H9 (cell line): ENCODE data around the gene ZBTB20. TPM values are rescaled to one million over a fixed set of nuclear protein-coding genes. Genes with fewer than 3 reads are reported as not detected.

ENCODE experiments used
- DNase-seq: peaks from one replicate; pipeline ENCODE4 v3.0.0-alpha.2; 2017
- H2AFZ ChIP-seq: one replicate; pipeline ENCODE4 v1.6.1; 2013; ENCODE audit warnings: mild to moderate bottlenecking, low read length, control low read depth, moderate library complexity
- H2AK5ac ChIP-seq: 2 replicates; pipeline ENCODE4 v1.6.1; 2013; ENCODE audit warnings: low read length, control low read depth, mixed read lengths; ENCODE audit not compliant: insufficient read length
- H2BK120ac ChIP-seq: one replicate; pipeline ENCODE4 v1.6.1; 2013; ENCODE audit warnings: low read depth, mild to moderate bottlenecking, low read length, control low read depth, inconsistent platforms; ENCODE audit not compliant: poor library complexity, severe bottlenecking
- H2BK12ac ChIP-seq: 2 replicates; pipeline ENCODE4 v1.6.1; 2013; ENCODE audit warnings: low read length, control low read depth, mixed read lengths, low read depth; ENCODE audit not compliant: insufficient read length
- H2BK15ac ChIP-seq: 2 replicates; pipeline ENCODE4 v1.6.1; 2013; ENCODE audit warnings: low read depth, low read length, control low read depth
- H2BK20ac ChIP-seq: one replicate; pipeline ENCODE4 v1.6.1; 2013; ENCODE audit warnings: low read depth, mild to moderate bottlenecking, low read length, control low read depth, inconsistent platforms; ENCODE audit not compliant: poor library complexity, severe bottlenecking
- H2BK5ac ChIP-seq: 2 replicates; pipeline ENCODE4 v1.6.1; 2013; ENCODE audit warnings: low read length, control low read depth, mixed read lengths; ENCODE audit not compliant: insufficient read length
- H3K14ac ChIP-seq: 2 replicates; pipeline ENCODE4 v1.6.1; 2013; ENCODE audit warnings: low read length, control low read depth; ENCODE audit not compliant: insufficient read depth
- H3K18ac ChIP-seq: 2 replicates; pipeline ENCODE4 v1.6.1; 2013; ENCODE audit warnings: low read depth, mild to moderate bottlenecking, mixed read lengths, low read length, control low read depth; ENCODE audit not compliant: insufficient read length
- H3K23ac ChIP-seq: 2 replicates; pipeline ENCODE4 v1.6.1; 2013; ENCODE audit warnings: low read length, control low read depth, mixed read lengths, low read depth; ENCODE audit not compliant: insufficient read length
- H3K23me2 ChIP-seq: 2 replicates; pipeline ENCODE4 v1.6.1; 2013; ENCODE audit warnings: low read depth, mild to moderate bottlenecking, mixed read lengths, low read length, control low read depth; ENCODE audit not compliant: insufficient read length, poor library complexity, severe bottlenecking
- H3K27ac ChIP-seq: 2 replicates; pipeline ENCODE4 v1.5.1; 2013; ENCODE audit warnings: low read length, control low read depth, mixed read lengths, low read depth; ENCODE audit not compliant: insufficient read length
- H3K27me3 ChIP-seq: 2 replicates; pipeline ENCODE4 v1.6.1; 2013; ENCODE audit warnings: low read length, control low read depth, inconsistent platforms; ENCODE audit not compliant: insufficient read depth
- H3K4ac ChIP-seq: 2 replicates; pipeline ENCODE4 v1.6.1; 2013; ENCODE audit warnings: low read depth, mild to moderate bottlenecking, control low read depth, inconsistent platforms, low read length, moderate library complexity
- H3K4me1 ChIP-seq: 2 replicates; pipeline ENCODE4 v1.6.1; 2013; ENCODE audit warnings: low read length, control low read depth, inconsistent platforms; ENCODE audit not compliant: insufficient read depth
- H3K4me2 ChIP-seq: 2 replicates; pipeline ENCODE4 v1.6.1; 2013; ENCODE audit warnings: low read length, control low read depth, mixed read lengths; ENCODE audit not compliant: insufficient read length, insufficient read depth
- H3K56ac ChIP-seq: 2 replicates; pipeline ENCODE4 v1.6.1; 2013; ENCODE audit warnings: low read depth, mild to moderate bottlenecking, mixed read lengths, low read length, control low read depth; ENCODE audit not compliant: insufficient read length
- H3K79me1 ChIP-seq: 2 replicates; pipeline ENCODE4 v1.6.1; 2013; ENCODE audit warnings: low read depth, mild to moderate bottlenecking, moderate library complexity, low read length, control low read depth, inconsistent platforms; ENCODE audit not compliant: insufficient read depth, poor library complexity, severe bottlenecking
- H3K79me2 ChIP-seq: 2 replicates; pipeline ENCODE4 v1.6.1; 2013; ENCODE audit warnings: low read length, control low read depth, inconsistent platforms; ENCODE audit not compliant: insufficient read depth
- H3K9ac ChIP-seq: 2 replicates; pipeline ENCODE4 v1.6.1; 2013; ENCODE audit warnings: low read length, control low read depth, mixed read lengths; ENCODE audit not compliant: insufficient read length; ENCODE audit errors: extremely low read depth
- H3K9me3 ChIP-seq: one replicate; pipeline ENCODE4 v1.6.1; 2013; ENCODE audit warnings: low read depth, low read length, inconsistent platforms; ENCODE audit not compliant: control insufficient read depth
- H3T11ph ChIP-seq: one replicate; pipeline ENCODE4 v1.6.1; 2013; ENCODE audit warnings: mild to moderate bottlenecking, low read length, control low read depth, inconsistent platforms
- H4K20me1 ChIP-seq: one replicate; pipeline ENCODE4 v1.6.1; 2013; ENCODE audit not compliant: control insufficient read depth, insufficient read length, insufficient read depth
- H4K5ac ChIP-seq: 2 replicates; pipeline ENCODE4 v1.6.1; 2013; ENCODE audit warnings: low read depth, mild to moderate bottlenecking, mixed read lengths, low read length, control low read depth; ENCODE audit not compliant: insufficient read length
- H4K8ac ChIP-seq: replicated peaks from 2 replicates; pipeline ENCODE4 v1.6.1; 2013; ENCODE audit warnings: low read length, control low read depth, mixed read lengths, low read depth; ENCODE audit not compliant: insufficient read length
- H4K91ac ChIP-seq: 2 replicates; pipeline ENCODE4 v1.6.1; 2013; ENCODE audit warnings: low read depth, mild to moderate bottlenecking, moderate library complexity, mixed read lengths, low read length, control low read depth; ENCODE audit not compliant: insufficient read length
- H3K27ac Mint-ChIP-seq, 3 experiments: 2 replicates in 2 of 3; 3 replicates in 1 of 3; pipeline ENCODE4 v1.8.0; 2020 to 2021; ENCODE audit warnings: mixed read lengths in 3 of 3, mild to moderate bottlenecking in 1 of 3, moderate library complexity in 1 of 3
- H3K27me3 Mint-ChIP-seq: 2 replicates; pipeline ENCODE4 v1.8.0; 2021; ENCODE audit warnings: low read depth, mild to moderate bottlenecking, moderate library complexity, mixed read lengths
- H3K36me3 Mint-ChIP-seq, 3 experiments: 2 replicates in 2 of 3; 3 replicates in 1 of 3; pipeline ENCODE4 v1.8.0; 2020 to 2021; ENCODE audit warnings: low read depth in 3 of 3, mixed read lengths in 3 of 3; ENCODE audit not compliant: insufficient read depth in 1 of 3
- H3K4me1 Mint-ChIP-seq, 2 experiments: 2 replicates each; pipeline ENCODE4 v1.8.0; 2020; ENCODE audit warnings: mixed read lengths in 2 of 2
- H3K4me3 Mint-ChIP-seq, 2 experiments: 2 replicates in 1 of 2; 3 replicates in 1 of 2; pipeline ENCODE4 v1.8.0; 2020 to 2021; ENCODE audit warnings: mild to moderate bottlenecking in 2 of 2, mixed read lengths in 2 of 2, moderate library complexity in 1 of 2
- H3K9me3 Mint-ChIP-seq, 2 experiments: 2 replicates in 1 of 2; 3 replicates in 1 of 2; pipeline ENCODE4 v1.8.0; 2020; ENCODE audit warnings: mild to moderate bottlenecking in 2 of 2, mixed read lengths in 2 of 2, moderate library complexity in 1 of 2
- CTCF ChIP-seq: fragments of 200-600 bp; sonication (generic); conservative IDR thresholded peaks from 3 replicates; pipeline ENCODE4 v1.8.0; 2021; ENCODE audit warnings: antibody characterized with exemption, mild to moderate bottlenecking
- WGBS: extraction: QIAGEN DNeasy Blood & Tissue Kit; methylation state at CpG from one replicate; pipeline ENCODE4 v1.1.7; 2013; ENCODE audit warnings: missing lambda C conversion rate, low lambda C conversion rate, mixed read lengths; ENCODE audit not compliant: insufficient read length; ENCODE audit errors: extremely low coverage; 5-methylcytosine and 5-hydroxymethylcytosine counted together
- total RNA-seq: library from RNA; stranded (reverse); gene quantifications from 2 replicates; pipeline ENCODE4 v1.2.1, GENCODE V29; 2021

The ZBTB20 gene
- total RNA-seq, 1 experiment from 2014 or later, result 0.70 TPM

- H3K23me2 ChIP-seq, result no peaks in the 10 kb centered on the region
- Mint-ChIP-seq H3K27ac (peak overlapping the region in 1 of 3 experiments; percentile 72; a peak in 1 of 7 replicates), H3K9me3 (no peaks in the 10 kb centered on the region; a peak in 1 of 5 replicates), H3K4me3 (no peak overlapping the region), H3K36me3 (no peaks in the 10 kb centered on the region), H3K27me3 (no peaks in the 10 kb centered on the region; the same call in 1 of the 2 replicates), H3K4me1 (peaks cover 5 to 12% of the 10 kb centered on the region in 2 experiments)
- no peak overlapping the region for H3K4ac ChIP-seq
- H3K4me1 ChIP-seq, result peaks cover 3% of the 10 kb centered on the region; the same call in 1 of the 2 replicates
- no peak overlapping the region for H4K91ac ChIP-seq
- H3K79me2 ChIP-seq, result no peaks in the 10 kb centered on the region; the same call in 1 of the 2 replicates
- no peak overlapping the region for H3T11ph ChIP-seq
- H3K14ac ChIP-seq, result no peak overlapping the region
- H4K5ac ChIP-seq, result no peak overlapping the region
- H2AFZ ChIP-seq, result no peak overlapping the region
- no peak overlapping the region for H4K8ac ChIP-seq
- H2BK120ac ChIP-seq, result no peak overlapping the region
- no peak overlapping the region for H2BK15ac ChIP-seq
- no peak overlapping the region for H3K4me2 ChIP-seq
- no peak overlapping the region for H3K27ac ChIP-seq
- H4K20me1 ChIP-seq, result no peaks in the 10 kb centered on the region
- H3K56ac ChIP-seq, result no peak overlapping the region
- no peak overlapping the region for H2BK20ac ChIP-seq
- H2BK12ac ChIP-seq, result no peak overlapping the region
- H3K23ac ChIP-seq, result no peak overlapping the region
- WGBS, result no CpG with 5 or more reads among the region's 24 CpGs
- H3K9me3 ChIP-seq, result no peaks in the 10 kb centered on the region
- H2BK5ac ChIP-seq, result no peak overlapping the region
- H3K18ac ChIP-seq, result no peak overlapping the region
- H2AK5ac ChIP-seq, result no peak overlapping the region
- no peak for DNase-seq
- no peaks in the 10 kb centered on the region for H3K27me3 ChIP-seq
- no peak overlapping the region for H3K9ac ChIP-seq
- no peak for TF ChIP-seq CTCF
- H3K79me1 ChIP-seq, result no peaks in the 10 kb centered on the region
These were observed 796.4 kb downstream of the ZBTB20 start for GRCh38 chr3:114350690-114351089.
